KBM-7 (cell line): ENCODE results near the gene PRKAG2.
"Not testable (repeated sequence)": the region's sequence is repeated elsewhere in the genome, so short reads cannot be mapped to it uniquely, and the experiment has no call there.

ENCODE experiments used
- DNase-seq: peaks from one replicate; pipeline ENCODE4 v3.0.0-alpha.2; 2015
- in situ Hi-C: fragments of 300-500 bp; cut with MboI; formaldehyde crosslinking; loops from 2 replicates; pipeline ENCODE4 v1.14.3; 2020; ENCODE audit warnings: low sequenced_read_pairs, low pct_unique_long_range_greater_than_20kb, mixed read lengths

Gene PRKAG2

DNA sequence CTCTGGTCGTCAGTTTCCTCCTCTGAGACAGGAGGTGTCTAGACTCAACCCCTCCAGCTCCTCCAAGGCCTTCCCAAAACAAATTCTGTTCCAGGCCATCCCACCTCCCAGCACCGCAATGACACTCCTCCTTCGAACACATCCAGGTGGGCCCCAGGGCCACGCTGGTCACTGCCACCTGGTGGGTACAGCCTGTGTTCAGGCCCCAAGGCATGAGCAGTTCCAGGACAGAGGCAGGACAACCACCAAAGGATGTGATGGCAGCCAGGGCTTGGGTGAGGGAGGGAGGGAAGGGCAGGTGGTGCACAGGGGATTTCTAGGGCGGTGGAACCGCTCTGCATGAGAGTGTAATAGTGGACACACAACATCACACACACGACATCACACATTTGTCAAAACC lies 76.5 kb downstream of the PRKAG2 start:
- in situ Hi-C loops, result no loop called here
- DNase-seq, result no peak

DNA sequence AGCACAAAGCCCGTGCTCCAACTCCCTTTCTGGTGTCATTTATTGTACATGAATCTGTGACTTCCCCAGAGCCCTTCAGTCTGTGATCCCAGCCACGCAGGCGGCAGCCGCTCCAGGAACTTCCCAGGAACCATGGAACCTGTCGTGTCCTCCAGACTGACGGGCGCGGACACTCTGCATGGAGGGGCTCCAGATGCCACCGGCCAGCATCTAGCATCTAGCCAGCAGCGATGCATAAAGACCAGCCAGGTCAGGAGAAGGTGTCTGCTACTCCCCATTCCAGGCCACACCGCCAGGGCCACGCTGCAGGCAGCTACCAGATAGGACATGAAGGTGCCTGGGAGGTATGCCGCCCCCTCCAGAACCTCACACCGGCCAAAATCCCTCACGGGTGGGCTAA lies 77.4 kb downstream of the PRKAG2 start:
- DNase-seq, result no peak
- in situ Hi-C loops, result no loop called here

DNA sequence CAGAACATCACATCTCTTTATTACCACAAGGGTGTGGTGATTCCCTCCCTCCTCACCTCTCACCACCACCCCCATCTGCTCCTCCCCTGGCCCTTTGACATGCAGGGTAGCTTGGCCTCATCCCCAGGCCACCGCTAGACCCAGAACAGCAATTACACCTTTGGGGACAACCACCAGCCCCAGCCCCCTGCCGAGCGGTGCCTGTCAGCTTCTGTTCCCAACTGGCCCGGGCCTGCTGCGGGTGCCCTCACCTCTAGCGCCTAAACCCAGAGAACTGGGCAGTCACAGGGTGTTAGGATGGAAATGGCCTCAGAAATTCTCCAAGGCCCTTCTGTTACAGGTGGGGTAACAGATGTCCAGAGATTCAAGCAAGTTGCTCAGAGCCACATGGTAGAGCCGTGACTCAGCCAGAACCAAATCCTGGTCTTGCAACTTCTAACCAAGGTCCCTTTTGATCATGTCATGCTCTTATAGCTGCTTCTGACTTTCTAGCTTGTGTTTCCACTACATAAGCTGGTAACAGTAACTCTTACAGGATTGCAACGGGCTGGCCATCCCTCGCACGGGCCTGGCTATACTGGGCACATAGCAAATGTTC lies 78.0 kb downstream of the PRKAG2 start:
- in situ Hi-C loops, result no loop called here

GRCh38 chr7:151797667-151798307 lies 79.1 kb downstream of the PRKAG2 start:
- DNase-seq, in situ Hi-C loops: not testable (repeated sequence)

More for the DNA sequence above, 78.0 kb downstream of the PRKAG2 start:
- no peak for DNase-seq

GRCh38 chr7:151796871-151797537 lies 79.9 kb downstream of the PRKAG2 start:
- DNase-seq, result no peak
- in situ Hi-C loops, result no loop called here

DNA sequence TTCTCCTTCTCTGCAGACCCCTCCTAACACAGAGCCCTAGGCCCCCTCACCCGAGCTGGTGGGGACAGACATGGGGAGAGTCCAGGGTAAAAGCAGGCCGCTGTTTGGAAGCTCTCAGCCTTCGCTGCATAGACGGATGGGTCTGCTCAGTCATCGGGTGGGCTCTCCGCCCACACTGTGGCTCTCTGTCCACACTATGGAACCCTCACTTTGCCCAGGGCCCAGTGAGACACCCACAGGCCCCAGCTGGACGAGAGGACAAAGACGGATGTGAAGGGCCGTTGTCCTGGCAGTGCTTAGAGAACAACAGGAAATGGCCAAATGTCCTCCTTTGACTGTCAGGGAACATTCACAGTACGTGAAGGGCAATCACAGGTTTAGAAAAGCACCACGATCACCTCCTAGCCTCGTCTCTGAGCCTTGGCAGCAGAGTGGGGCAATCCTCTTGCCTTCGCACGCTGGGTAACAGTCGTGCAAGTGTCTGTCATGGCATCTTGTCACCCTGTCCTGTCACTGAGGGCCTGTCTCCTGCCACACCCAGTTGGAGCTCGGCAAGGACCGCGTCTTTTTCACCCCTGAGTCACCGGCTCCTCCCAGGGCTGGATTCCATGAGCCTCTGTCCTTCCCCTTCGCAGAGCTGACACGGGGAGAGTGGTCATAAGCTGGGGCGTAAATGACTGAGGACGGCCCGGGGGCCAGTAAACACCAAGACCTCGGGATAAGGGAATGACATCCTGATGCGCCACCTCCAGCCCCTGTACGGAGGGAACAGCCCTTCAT lies 80.6 kb downstream of the PRKAG2 start:
- in situ Hi-C loops, result no loop called here
- DNase-seq, result no peak

DNA sequence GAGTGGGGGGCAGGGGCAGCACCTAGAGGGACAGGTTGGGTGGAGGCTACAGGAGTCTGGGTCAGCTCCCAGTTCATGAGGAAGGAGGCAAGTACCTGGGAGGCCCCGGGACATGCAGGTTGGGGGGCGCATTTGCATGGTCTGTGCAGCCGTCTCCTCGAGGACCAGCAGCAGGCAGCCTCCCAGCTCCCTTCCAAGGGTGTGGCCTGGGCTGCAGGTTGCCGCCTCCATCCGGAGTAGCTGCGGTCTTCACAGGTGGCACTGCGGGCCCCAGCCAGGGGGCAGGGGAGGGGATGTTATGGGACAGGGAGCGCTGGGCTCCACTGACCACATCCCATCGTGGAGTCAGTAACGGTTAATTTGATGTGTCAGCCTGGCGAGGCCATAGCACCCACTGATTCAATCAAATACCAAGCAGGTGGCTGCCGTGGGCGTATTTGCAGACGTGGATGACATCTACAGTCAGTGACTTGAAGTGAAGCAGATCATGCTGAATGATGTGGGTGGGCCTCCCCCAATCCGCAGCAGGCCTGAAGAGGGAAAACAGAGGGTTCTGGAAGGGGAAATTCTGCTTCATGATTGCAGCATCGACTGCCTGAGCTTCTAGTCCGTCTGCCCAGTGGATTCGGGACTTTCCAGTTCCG lies 81.6 kb downstream of the PRKAG2 start:
- in situ Hi-C loops, result no loop called here
- no peak for DNase-seq

DNA sequence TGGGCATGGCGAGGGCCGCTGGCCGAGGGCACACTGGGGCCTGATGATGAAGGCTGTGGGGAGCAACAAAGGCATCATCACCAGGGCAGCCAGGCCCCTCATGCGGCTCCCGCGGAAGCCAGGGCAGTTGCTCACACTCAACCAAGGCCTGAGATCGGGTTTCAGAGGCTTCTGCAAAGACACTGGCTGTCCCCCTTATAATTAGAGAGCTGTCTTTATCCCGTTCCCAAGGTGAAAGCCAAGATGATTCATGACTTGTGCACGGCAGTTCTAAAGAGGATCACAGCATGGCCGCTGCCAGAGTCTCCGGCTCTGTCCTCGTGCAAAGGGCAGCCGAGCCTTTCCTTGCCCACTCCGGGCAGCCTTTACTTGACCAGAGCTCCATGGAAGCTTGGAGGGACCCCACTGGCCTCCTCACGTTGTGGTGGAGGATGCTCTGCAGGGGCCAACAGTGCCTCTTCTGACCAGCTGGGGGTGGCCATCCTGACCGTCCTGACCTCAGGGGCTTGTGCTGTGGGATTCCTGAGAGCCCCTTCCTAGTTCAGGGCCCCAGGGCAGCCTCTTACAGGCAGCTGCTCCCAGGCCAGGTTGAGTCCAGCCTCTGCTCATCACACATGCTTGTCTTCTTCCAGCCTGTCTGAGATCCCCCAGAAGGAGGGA lies 82.3 kb downstream of the PRKAG2 start:
- in situ Hi-C loops, result no loop called here
- DNase-seq, result no peak

- no peak for DNase-seq
- in situ Hi-C loops, result no loop called here
These were observed 82.9 kb downstream of the PRKAG2 start for GRCh38 chr7:151793991-151794507.

DNA sequence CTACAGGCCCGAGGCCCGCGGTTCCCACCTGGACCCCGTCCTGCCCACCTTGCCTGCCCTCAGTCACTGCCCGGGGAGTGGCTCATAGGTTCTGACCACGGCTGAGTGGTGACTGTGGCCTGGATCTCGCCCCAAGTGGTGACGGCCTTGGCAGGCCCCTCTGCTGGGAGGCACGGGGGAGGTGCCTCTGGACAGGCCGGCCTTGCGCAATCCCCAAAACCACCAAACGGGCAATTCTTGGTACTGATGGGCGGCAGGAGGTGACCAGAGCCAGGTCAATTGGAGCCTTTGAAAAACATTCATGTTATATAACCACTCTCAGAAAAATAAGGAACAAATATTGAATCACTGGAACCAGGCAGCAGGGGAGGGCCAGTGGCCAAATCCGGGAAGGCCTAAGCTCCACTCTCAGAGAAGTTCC lies 83.4 kb downstream of the PRKAG2 start:
- DNase-seq, result no peak
- in situ Hi-C loops, result no loop called here

DNA sequence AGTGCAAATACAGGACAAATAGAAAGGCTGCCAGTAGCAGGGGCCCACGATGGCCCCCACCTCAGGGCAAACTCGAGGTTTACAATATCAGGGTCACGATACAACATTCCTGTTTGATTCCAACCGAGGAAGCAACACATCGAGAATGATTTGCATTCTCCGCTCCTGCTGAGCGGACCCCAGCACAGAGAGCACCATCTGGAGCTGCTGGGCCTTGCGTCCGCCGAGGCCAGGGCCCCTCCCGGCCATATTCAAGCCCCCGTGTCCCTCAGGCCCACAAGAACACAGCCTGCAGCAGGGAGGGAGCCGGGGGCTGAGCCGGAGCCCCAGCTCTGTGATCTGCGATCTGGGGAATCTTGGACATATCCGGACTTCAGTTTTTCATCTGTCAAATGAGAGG lies 84.3 kb downstream of the PRKAG2 start:
- in situ Hi-C loops, result no loop called here
- no peak for DNase-seq

DNA sequence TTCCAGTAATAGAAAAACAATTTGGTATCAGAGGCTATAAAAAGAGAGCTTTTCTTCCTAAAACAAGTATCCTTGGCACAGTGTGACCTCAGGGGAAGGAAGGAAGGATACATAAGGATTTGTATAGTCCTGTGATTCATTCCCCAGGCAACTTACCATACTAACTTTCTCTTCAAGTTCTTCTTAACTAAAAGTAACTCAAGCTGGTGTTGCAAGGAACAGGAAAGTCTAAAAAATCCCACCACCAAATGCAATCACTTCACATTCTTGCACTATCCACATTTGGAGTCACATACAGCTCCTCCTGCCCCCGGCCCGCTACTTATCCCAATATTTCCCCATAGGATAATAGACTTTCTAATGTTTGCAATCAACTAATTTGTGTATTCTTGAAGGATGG lies 84.8 kb downstream of the PRKAG2 start:
- DNase-seq, result no peak

DNA sequence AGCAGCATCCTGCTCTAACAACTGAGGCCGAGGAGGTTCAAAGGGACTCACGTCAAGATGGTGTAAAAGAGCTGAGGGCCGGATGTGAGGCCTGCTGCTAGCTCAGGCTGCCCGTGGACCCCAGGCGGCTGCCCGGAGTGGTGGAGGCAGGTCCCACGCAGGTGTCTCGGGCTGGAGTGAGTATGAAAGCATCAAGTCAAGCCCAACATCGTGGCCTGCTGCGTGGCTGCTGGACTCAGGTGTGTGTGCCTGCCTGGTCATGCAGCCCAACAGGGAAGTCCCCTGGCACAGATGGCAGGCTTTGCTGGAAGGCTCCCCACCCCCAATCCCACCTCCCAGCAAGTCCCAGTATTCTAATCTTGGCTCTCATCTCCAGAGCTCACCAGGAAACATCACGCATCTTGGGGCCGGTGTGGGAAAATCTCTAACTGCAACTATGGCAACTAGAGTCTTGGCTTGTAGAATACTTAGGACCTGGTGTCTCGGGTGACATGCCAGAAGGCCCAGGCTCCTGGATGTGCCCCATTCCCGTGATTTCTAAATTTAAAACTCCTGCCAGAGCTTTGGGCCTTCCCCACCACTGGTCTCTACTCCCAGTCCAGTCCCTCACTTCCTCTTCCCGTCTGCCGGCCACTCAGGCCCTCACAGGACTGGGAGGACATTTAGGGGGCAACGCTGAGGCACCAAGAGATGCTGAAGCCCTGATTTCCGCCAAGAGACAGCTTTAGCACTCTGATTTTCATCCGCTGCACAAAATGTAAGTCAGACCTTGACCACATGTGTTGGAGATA lies 85.9 kb downstream of the PRKAG2 start:
- DNase-seq, result no peak
- in situ Hi-C loops, result no loop called here

More for the DNA sequence above, 84.8 kb downstream of the PRKAG2 start:
- in situ Hi-C loops, result no loop called here

GRCh38 chr7:151790095-151790829 lies 86.7 kb downstream of the PRKAG2 start:
- no peak for DNase-seq
- in situ Hi-C loops, result no loop called here

DNA sequence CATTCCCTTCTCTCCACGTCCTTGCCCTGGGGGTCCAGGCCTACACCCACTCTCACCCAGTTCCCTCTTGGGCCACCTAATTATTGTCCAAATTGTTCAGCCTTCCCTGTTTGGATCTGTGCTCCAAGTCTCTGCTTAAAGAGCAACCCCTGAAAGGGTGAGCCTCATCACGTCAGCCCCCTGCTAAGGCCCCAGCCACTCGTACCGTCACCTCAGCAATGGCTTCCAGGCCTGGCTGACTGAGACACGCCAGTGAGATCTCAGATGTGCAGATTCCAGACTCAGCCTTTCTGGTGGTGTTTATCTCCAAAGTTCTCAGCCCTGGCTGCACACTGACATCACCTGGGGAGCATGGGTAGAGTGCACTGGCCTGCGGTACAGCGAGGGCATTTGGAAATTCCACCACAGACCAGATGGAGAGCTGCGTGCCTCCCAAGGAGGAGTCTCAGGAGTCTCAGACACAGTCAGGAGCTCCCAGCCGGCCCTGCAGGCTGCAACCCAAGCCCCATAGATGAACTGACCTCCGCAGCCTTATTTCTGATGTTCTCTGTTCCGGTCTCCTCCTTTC lies 87.5 kb downstream of the PRKAG2 start:
- in situ Hi-C loops, result no loop called here

DNA sequence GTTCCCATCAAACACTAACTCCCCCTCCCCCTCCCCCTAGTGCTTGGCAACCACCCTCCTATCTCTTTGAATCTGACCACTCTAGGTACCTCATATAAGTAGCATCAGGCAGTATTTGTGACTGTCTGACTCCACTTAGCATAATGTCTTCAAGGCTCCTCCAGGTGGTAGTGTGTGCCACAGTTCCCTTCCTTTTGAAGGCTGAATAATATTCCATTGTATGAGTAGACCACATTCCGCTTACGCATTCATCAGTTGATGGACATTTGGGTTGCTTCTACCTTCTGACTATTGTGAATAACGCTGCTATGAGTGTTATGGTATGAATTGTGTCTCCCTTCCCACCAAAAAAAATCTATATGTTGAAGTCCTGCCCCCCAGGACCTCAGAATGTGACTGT lies 89.6 kb downstream of the PRKAG2 start:
- DNase-seq, result no peak
- in situ Hi-C loops, result no loop called here

More for the DNA sequence above, 87.5 kb downstream of the PRKAG2 start:
- no peak for DNase-seq

DNA sequence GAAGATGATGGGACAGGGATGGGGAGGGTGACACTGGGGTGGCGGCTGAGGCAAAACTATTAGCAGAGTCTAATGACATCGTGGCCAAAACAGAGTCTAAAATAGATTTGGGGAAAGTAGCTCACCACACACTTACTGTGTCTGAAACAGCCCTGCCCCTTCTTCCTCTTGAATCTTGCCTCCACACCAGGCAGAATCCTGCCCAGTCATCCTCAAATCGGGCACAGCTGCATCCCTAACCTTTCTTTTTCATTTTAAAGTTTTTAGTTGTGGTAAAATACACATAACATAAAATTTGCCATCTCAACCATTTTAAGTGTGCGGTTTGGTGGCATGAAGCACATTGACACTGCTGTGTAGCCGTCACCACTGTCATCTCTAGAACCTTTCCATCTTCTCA lies 90.0 kb downstream of the PRKAG2 start:
- no peak for DNase-seq
- in situ Hi-C loops, result no loop called here
